ENCODE results near the gene PDIA6.
"Not testable (repeated sequence)": the region's sequence is repeated elsewhere in the genome, so short reads cannot be mapped to it uniquely, and the experiment has no call there.

The PDIA6 gene

DNA sequence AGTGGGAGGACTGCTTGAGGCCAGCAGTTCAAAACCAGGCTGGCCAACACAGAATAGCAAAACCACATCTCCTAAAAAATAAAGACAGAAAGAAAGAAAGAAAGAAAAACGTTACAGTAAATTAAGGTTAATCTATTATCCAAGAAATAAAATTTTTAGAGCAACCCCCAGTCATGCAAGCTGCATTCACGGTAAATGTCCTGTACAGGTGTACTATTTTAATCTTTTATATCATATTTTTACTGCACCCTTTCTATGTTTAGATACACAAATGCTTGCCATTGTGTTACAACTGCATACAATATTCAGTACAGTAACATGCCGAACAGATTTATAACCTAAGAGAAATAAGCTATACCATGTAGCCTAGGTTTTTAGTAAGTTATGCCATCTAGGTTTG is 6.0 kb downstream of the PDIA6 start:
- DNase-seq, result no peak

DNA sequence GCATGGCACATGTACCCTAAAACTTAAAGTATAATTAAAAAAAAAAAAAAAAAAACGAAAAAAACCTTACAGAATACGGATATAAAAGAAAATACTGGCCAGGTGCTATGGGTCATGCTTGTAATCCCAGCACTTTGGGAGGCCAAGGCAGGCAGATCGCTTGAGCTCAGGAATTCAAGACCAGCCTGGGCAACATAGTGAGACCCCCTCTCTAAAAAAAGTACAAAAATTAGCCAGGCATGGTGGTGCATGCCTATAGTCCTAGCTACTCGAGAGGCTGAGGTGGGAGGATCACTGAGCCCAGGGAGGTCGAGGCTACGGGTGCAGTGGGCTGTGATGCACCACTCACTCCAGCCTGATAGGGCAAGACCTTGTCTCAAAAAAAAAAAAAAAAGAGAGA is 6.6 kb downstream of the PDIA6 start:
- DNase-seq, result not testable (repeated sequence)

DNA sequence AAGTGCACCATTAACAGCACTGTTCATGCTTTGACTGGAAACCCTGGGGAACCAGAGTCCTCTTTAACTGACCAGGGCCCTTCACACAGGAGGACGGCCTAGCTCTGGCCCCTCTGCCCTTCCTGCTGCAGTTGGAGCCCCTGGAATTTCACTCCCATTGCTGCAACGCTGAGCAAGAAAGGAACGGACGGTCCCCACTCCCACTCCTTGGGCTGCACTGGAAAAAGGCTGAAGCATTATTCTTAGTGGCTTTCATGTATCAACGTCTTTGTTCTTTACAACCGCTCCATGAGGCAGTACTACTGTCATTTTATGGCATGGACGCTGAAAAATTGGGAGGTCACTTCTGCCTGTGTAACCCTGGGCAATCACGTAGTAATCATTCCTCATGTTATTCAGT is 9.9 kb downstream of the PDIA6 start:
- no peak for DNase-seq

DNA sequence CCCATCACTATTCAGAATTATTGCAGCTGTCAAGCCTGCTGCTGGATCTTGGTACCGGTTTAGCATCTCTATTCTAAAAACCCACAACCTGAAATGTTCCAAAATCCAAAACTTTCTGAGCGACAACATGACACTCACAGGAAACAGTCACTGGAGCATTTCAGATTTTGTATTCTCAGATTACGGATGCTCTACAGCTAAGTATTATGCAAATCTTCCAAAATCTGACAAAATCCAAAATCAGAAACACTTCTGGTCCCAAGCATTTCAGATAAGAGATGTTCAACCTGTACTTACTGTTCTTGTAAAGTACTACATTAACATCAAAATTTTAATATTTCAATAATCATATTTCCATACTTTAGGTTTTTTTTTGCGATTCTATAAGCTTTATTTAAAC is 12.4 kb downstream of the PDIA6 start:
- no peak for DNase-seq

DNA sequence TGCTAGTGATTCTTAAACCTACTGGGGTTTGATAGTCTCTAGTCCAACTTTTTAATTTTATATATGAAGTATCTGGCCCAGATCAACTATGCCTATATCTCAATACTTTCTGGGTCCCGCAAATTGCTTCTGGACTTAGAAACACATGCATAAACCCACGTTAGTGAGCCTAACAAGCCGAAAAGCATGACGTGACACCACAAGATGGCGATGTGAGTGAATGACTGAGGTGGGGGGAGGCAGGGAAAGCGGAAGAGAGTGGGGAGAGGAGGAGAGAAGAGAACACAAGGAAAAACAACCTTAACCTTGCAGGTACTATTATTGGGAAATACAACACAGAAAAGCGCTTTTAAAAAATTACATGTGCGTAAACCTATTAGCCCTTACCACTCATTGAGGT is 13.8 kb downstream of the PDIA6 start:
- DNase-seq, result no peak

DNA sequence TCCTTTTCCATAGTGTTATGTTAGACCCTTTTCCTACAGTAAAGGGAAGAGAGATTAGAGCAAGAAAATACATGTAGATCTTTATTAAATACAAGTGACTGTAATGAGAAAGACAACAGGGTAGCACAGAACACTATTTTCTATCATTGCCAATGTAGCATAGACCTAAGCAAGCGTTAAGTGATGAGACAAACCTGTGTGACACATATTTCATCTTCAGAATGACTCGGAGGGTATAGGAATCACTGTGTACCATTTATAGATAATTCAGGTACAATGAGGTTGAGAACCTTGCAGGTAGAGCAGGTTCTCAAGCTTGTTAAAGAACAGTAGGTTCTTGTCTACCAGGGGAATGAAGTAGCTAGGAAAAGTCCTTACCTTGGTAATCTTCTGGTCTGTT is 15.9 kb downstream of the PDIA6 start:
- DNase-seq, result no peak

DNA sequence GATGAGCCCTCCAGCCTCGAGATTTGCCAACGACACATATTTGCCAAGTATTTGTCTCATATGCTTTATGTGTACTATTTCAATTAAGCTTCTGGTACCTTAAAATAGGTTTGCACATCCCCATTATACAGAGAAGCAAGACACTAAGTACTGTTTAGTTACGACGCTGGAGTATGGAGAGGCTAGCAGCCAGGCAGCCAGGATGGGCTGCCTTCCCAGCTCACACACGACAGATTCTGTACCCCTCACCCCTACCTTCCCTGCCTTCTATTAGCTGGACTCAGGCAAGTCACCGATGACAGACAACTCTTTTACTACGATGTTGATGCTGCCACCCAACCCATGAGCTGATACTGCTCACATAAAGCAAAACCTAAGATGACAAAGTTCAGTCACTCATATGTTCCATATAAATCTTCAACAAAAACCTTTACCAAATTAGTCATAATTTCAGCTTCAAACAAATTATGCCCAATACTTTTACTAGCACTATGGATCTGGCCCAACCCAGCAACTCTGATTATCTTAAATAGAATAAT is 17.0 kb downstream of the PDIA6 start:
- no peak for DNase-seq

DNA sequence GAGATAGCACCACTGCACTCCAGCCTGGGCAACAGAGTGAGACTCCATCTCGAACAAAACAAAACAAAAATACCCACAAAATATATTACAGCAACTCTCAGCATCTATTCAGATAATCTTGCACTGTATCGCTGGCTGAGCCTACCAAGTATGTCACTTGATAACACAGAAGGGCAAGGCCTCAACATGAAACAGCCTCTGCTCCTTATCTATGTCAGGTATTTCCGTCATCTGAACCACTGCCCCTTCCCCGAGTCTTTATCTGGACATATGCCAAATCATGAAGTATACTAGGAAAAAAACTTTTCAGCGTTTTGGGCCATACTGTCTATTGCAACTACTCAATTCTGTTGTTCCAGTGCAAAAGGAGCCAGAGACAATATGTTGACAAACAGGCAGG is 17.7 kb downstream of the PDIA6 start:
- no peak for DNase-seq

DNA sequence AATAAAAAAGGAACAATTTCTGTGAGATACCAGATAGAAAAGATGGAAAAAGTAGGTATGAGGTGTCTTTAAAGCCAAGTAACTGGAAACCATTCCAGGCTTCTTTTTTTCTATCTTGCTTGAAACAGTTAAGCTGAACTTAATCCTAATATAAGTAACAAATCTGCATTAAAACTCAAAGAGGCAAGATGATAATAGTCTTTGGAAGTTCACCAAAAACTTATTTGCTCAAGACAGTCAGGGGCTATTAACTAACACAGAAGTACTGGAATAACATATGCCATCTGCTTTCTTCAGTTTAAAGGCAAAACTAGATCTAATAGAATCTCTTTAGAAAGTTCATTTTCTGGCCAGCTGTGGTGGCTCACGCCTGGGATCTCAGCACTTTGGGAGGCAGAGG is 18.8 kb downstream of the PDIA6 start:
- DNase-seq, result no peak

DNA sequence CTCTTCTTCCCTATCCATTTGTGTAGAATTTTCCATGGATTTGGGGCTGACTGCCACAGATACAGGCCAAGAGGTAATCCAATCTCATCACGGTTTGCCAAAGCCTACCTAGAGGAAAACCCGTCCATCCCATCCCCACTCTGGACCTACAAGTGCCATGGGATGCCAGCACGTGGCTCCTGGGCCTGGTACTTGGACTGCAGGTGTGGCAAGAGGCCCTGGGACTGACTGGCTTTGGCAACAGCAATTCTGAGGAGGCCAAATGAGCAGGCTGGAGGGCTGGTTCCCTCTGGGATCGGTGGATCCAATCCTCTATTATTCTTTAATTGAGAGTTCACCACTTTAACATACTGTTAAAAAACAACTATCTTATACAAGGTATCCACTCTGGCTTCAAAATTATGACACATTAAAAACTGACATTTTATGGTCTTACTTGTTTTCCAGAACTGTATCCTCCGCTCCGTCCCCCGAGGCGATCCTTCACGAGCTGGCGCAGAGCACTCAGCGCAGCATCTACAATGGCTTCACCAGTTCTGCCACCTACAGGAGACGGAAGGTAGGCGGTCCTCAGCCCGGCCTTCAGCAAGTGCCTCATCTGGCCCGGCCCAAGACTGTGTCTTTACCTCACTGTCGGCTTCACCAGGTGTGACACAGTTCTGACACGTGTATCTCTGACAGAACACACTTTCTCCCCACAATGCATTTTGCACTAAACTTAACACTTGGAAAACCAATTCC is 19.8 kb downstream of the PDIA6 start:
- DNase-seq, result no peak

DNA sequence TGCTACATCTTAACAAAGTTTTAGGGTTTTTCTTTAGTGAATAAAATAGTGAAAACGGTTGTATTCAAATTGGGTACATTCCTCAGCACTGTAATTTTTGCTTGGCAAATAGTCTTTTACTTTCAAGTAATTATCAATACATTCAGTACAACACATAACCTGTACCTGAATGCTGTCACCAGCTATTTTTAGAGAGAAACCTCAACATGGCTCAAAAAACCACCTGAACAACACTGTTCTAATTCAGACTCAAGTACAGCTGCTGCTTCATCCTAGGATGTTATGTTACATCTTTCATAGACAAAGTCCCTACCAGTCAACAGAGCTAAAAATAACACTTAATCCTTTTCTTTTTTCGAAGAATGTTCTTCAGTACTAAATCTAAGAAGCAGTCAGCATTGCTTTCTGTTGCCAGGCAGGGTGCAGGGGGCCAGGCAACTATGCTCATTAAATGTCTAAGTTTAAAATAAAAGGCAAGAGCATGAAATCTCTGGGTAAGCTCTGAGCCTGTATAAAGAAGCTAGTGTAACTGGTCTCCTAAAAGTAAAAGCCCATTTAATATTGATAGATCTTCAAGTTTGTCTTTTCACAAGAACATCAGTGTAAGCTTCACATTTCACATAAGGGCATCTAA is 20.5 kb downstream of the PDIA6 start:
- peak; percentile 20 for DNase-seq

DNA sequence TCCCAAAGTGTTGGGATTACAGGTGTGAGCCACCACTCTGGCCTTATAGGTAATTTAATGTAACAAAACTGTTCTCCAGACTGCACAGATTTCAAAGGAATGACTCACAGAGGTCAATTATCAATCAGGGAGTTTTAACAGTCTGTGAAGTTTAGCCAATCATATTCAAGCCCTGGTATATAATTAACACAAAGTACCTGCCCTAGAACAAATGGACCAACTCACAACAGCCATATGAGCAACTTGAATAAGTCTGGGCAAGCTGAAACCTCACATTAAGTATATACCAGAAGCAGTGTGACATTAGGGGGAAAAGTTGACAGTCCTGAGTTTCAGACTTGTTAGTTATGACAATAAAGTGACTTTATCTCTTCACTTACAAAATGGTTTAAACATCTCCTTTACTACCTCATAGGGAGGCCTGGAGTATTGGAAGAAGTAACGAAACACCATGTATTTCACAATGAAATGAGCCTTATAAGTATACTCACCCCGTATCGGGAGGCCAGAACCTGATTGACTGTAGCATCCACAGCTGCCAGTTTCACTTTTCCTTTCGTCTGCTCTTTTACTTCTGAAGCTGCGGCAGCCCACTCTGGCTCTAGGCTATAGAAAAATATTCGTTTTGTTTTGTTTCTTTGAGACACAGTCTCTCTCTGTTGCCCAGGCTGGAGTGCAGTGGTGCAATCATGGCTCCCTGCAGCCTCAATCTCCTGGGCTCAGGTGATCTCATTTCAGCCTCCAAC is 22.2 kb downstream of the PDIA6 start:
- DNase-seq, result peak; percentile 38

DNA sequence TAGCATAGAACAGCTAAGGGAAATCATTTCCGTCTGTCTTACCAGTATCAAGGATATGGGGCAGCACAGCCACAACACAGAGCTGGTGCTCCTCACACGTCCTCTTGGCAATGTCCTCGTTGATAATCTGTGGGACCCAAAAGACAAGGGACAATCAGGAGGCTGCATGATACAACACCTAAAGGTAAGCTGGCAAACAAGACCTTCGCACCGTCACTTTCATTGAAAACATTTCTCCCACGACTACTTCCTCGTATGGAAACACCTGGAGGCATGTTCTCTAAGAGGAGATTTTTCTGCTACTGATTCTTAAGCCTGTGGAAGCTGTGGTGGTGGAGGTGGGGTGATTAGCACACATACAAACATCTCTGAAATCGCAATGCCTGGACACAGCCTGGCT is 23.7 kb downstream of the PDIA6 start:
- no peak for DNase-seq

DNA sequence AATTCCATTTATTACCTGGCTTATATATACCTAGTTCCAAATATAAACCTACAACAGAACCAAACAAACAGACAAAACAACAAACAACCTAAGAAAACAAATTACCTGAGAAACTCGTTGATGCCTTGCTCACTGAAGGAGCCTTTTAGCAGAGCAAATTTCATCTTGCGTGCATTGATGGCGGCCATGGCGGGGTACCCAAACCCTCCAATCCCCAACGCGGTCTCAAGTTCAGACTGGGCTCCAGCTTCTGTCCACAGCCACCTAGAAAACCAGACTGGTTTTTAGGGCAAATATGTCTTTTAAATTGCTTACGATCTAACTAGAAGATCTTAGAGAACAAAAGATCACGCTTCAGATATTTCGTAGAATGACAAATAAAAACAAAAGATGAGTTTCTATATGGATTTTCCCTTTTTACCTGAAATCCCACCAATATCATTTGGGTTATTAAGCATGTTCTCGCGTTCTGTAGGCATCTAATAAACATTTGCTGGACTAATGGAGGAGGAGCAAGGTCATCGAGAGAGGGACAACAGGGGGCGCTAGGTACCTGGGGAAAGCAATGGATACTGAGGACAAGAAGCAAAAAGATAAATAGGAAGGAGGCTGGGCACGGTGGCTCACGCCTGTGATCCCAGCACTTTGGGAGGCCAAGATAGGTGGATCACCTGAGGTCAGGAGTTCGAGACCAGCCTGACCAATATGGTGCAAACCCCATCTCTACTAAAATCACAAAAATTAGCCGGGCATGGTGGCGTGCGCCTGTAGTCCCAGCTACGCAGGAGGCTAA is 25.2 kb downstream of the PDIA6 start:
- DNase-seq, result peak; percentile 33

DNA sequence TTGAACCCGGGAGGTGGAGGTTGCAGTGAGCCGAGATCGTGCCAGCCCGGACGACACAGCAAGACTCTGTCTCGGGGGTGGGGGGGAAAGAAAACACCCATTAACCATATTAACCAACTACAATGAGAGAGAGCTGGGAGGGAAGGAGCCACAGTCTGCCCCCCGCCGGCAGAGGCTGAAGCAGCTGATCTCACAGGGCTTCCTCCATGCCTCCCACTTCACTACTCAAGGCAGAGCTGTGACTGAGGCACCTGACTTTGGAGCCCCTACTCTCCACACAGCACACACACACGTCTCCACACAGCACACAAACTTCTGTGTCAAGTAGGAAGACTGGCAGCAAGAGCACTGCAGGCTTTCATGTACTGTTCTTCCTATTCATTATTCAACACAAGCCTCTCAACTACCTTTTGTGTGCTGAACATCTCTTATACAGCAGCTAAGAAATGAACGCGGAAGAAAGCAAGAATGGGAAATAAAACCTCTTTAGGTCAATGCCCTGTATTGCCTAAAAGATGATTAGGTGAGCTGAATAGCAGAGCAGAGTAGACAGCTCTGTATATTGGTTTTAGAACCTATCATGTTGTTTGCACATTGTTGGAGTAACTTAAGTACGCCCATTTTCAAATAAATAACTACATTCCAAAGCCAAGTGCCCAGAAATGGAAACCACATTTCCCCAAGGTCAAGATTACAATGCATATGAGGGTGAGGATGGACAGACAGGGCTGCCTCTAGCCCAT is 26.2 kb downstream of the PDIA6 start:
- no peak for DNase-seq

DNA sequence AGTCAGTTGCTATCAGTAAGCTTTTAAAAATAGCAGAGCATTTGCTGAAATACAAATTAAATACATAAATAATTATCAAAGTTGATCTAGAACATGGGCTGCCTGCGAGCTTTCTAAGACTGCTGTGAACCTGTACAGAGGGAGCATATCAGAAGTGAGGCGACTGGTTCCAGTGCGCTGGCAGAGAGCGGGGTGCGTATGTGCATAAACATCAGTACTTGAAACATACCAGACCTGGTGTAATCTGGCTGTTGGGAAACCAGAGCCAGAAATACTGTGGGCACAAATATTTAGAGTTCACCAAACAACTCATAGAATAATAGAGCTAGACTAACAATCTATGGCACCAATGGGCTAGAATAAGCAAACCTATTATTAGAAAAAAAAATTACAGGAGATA is 27.3 kb downstream of the PDIA6 start:
- DNase-seq, result no peak

DNA sequence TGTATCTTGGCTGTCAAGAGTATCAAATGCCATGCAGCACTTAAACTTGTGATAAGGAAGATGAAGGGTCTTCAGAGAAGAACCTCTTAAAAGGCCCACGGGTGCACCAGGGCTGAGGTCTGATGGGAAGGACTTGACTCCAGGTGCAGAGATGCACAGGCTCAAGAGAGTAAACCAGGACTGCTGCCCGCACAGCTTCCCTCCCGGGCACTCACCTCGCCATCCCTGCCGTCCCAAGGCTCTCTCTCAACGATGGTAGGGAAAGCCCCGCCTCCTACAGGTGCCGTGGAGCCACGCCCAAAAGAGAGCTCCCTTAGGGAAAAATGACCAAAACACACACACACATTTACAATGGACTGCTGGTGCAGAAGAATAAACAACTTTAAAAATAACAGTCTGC is 27.9 kb downstream of the PDIA6 start:
- no peak for DNase-seq

DNA sequence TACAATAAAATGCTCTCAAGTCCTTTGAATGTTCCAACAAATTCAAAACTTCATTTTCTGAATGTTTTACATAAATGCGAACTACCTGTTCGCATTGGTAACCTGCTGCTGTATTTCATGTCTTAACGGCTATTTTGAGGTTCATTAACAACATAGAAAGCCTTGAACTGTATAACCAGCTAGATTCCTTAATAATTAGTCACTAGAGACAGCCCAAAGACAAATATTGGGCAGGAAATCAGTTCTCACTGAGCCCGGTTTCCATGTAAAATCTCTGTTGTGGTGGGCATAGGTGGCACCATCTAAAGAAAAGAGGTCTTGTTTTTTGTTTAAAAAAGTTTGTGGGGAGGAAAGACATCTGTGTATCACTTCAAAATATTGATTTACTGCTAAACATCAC is 29.2 kb downstream of the PDIA6 start:
- no peak for DNase-seq

DNA sequence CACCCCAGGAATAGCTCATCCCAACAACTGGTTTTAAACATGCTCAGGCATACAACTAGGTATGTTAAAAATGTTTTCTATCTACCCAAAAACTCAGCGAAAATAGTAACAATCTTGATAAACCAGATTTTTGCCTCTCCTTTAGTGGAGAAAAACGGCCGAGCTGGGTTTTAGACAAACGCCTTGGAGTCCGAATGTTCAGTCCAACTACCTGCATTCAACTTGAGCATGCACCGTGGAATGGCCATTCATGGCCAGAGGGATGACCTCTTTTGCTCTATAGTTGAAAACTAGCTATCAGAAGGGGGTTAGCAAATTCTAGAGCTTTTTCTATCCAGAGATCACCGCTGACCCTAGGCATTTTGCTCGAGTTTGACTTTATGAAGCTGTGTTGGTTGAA is 30.8 kb downstream of the PDIA6 start:
- DNase-seq, result no peak

DNA sequence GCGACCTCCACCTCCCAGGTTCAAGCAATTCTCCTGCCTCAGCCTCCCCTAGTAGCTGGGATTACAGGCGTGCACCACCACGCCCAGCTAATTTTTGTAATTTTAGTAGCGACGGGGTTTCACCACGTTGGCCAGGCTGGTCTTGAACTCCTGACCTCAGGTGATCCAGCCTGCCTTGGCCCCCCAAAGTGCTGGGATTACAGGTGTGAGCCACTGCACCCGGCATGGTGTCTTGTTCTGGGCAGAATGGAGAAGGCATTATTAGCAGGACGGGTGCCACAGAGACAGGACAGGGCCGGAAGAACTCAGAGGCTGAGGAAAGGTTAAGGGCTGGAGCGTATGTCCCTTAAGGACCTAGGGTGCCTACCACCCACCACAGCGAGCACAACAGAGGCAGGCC is 31.8 kb downstream of the PDIA6 start:
- DNase-seq, result not testable (repeated sequence)

DNA sequence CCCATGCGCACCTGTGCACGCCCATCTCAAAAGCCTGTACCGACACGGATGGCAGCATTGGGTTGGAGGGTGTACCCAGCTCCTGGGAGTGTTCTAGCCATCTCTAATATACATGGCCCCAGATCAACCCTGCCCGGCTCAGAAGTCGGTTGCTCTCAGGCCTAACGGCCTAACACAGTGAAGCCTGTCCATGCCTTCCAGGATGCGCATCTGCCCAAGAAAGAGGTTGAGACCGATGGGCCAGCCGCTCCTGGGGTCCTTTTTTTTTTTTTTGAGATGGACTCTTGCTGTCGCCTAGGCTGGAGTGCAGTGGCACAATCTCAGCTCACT is 32.1 kb downstream of the PDIA6 start:
- no peak for DNase-seq

DNA sequence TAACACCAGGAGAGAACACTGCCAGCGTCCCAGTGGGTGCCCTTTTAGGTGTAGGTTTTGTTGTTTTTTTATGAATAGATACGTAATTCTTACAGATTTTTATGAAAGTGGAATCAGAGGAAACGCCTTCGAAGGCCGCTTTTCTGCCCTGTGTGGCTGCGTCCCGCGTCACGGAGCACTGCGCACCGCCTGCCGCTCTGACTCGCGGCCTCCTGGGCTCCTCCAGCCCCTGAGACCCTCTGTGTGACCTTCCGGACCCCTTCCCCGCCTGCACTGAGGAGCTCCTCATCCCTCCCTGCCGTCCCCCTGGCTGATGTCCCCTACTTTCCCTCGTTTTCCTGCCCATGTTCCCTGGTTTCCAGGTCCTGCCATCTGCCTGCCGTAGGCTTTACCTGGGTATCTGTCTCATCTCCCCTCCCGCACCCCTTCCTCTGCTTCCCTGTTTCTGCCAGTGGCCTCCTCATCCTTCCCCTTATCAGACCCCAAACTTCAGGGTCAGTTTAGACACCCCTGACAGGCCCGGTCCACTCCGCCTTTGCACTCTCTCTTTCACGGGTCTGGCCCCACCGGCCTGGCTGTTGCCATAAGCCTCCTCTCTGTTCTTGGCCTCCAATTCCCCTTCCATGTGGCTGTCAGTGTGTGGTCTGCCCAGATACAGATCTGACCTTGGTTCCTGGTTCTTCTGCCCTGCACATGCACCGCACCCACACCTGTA is 32.7 kb downstream of the PDIA6 start:
- no peak for DNase-seq

Data from activated CD4-positive, alpha-beta T cell treated with anti-CD3 and anti-CD28 coated beads, Interleukin-2, Interleukin-6, amounts not matched to agents 100 ng/mL and 50 ng/mL, durations not matched to agents 16 hours and 8 hours (primary cell).